Adipocyte (in vitro differentiated cells): ENCODE results near the gene PCNX4.

ENCODE experiments used
- DNase-seq: peaks from one replicate; pipeline ENCODE4 v3.0.0-alpha.2; 2015; ENCODE audit warnings: low read depth
- H3K27me3 ChIP-seq: replicated peaks from 2 replicates; pipeline ENCODE4 v1.7.0; 2013; ENCODE audit warnings: mild to moderate bottlenecking, low read length, moderate library complexity; ENCODE audit not compliant: control insufficient read depth, insufficient read depth
- H3K36me3 ChIP-seq: 2 replicates; pipeline ENCODE4 v1.7.0; 2013; ENCODE audit warnings: low read length, mild to moderate bottlenecking, moderate library complexity; ENCODE audit not compliant: control insufficient read depth, insufficient read depth, severe bottlenecking
- H3K4me1 ChIP-seq: 2 replicates; pipeline ENCODE4 v1.7.0; 2013; ENCODE audit warnings: mild to moderate bottlenecking, low read length, moderate library complexity; ENCODE audit not compliant: control insufficient read depth, insufficient read depth
- H3K4me3 ChIP-seq: 2 replicates; pipeline ENCODE4 v1.7.0; 2013; ENCODE audit warnings: mild to moderate bottlenecking, low read length, moderate library complexity
- H3K9ac ChIP-seq: 2 replicates; pipeline ENCODE4 v1.7.0; 2013; ENCODE audit warnings: mild to moderate bottlenecking, low read length, moderate library complexity
- H3K9me3 ChIP-seq: 2 replicates; pipeline ENCODE4 v1.7.0; 2013; ENCODE audit warnings: mild to moderate bottlenecking, low read length, moderate library complexity; ENCODE audit not compliant: control insufficient read depth

Gene PCNX4

DNA sequence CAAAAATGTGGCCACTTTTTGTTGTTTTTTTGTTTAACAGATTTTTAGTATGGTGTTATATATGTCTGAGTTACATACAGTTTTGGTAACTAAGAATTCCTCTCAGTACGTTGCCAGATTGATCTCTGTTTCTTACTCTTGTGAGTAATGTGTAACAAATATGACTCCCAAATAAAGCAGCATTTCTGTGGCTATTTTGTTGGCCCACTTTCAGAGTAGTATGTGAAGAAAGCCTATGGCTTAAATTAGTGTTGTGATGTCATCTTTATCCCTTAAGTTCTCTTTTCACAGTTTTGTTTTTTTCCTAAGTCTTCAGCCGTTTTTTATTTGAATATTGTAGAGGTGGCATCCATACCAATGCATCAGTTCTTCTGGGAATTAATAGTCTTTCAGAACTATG, 10.7 kb downstream of the PCNX4 start:
- peaks cover 10% of the 10 kb centered on the region for H3K36me3 ChIP-seq
- H3K9me3 ChIP-seq = no peaks in the 10 kb centered on the region
- peaks cover 30% of the 10 kb centered on the region for H3K4me1 ChIP-seq
- no peak overlapping the region for H3K9ac ChIP-seq
- no peaks in the 10 kb centered on the region for H3K27me3 ChIP-seq
- no peak overlapping the region for H3K4me3 ChIP-seq
- DNase-seq = peak; percentile 91

DNA sequence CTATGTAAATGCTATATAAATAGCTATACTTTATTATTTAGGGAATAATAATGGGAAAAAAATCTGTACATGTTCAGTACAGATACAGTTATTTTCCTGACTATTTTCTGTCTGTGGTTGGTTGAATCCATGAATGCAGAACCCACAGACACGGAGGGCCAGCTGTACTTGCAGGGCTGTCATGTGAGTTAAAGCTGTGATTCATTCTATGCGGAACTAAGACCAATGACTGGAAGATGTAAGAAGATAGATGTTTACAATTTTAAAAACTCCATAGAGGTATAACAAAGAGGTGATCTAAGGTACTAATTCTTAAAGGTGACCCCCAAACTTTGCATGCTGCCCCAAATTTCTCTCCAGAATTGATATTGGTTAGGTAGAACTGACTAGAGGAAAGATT, 14.6 kb downstream of the PCNX4 start:
- H3K9ac ChIP-seq = peak overlapping the region; percentile 31
- no peak overlapping the region for H3K4me3 ChIP-seq
- peaks cover 36% of the 10 kb centered on the region for H3K4me1 ChIP-seq
- peaks cover 24% of the 10 kb centered on the region for H3K36me3 ChIP-seq
- H3K27me3 ChIP-seq = no peaks in the 10 kb centered on the region
- DNase-seq = peak; percentile 63
- no peaks in the 10 kb centered on the region for H3K9me3 ChIP-seq

DNA sequence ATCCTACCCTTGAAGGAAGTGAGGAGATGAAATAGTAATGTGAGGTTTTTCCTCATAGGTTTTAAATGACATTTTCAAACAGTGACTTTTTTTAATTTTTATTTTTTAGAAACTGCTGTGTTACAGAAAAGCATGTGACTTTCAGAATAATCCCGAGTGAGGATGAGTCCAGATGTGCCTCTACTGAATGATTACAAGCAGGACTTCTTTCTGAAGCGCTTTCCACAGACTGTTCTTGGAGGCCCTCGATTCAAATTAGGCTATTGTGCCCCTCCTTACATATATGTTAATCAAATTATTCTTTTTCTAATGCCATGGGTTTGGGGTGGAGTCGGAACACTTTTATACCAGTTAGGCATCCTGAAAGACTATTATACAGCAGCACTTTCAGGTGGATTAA, 15.8 kb downstream of the PCNX4 start:
- no peak for DNase-seq
- Histone ChIP-seq H3K9ac (no peak overlapping the region), H3K27me3 (no peaks in the 10 kb centered on the region), H3K36me3 (peaks cover 24% of the 10 kb centered on the region), H3K9me3 (no peaks in the 10 kb centered on the region), H3K4me3 (no peak overlapping the region), H3K4me1 (peaks cover 29% of the 10 kb centered on the region)

DNA sequence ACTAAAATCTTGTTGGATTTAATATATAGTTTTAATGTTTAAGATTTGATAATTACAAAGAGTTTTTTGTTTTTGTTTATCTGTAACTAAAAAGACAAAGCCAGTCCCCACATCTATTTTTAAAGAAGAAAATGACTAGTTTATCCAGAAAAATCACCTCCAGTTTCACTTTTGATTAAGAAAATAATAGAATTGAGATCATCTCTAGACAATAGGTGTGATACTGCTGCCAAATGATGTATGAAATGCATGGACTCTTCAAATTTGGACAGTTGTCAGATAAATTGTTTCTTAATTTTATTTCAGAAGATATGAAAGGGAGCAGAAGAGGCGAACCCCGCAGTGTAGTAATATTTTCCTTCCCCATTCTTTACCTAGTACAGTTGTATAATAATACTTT, 20.0 kb downstream of the PCNX4 start:
- peak overlapping the region; percentile 4 for H3K4me3 ChIP-seq
- DNase-seq = no peak
- H3K9me3 ChIP-seq = no peaks in the 10 kb centered on the region
- H3K27me3 ChIP-seq = no peaks in the 10 kb centered on the region
- H3K36me3 ChIP-seq = peaks cover 42% of the 10 kb centered on the region
- no peak overlapping the region for H3K9ac ChIP-seq
- peaks cover 8% of the 10 kb centered on the region for H3K4me1 ChIP-seq

DNA sequence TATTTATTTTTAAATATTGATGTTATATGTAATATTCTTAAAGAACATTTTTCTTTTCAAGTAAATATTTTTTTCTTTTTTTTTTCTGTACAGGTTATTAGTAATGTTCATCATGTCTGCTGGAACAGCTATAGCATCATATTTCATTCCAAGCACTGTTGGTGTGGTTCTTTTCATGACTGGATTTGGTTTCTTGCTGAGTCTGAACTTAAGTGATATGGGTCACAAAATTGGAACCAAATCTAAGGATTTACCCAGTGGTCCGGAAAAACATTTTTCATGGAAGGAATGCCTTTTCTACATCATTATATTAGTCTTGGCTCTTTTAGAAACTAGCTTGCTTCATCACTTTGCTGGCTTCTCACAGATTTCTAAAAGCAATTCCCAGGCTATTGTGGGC, 23.2 kb downstream of the PCNX4 start:
- peak; percentile 66 for DNase-seq
- Histone ChIP-seq H3K4me3 (no peak overlapping the region), H3K4me1 (no peaks in the 10 kb centered on the region), H3K9me3 (no peaks in the 10 kb centered on the region), H3K36me3 (peaks cover 56% of the 10 kb centered on the region), H3K27me3 (no peaks in the 10 kb centered on the region), H3K9ac (no peak overlapping the region)

DNA sequence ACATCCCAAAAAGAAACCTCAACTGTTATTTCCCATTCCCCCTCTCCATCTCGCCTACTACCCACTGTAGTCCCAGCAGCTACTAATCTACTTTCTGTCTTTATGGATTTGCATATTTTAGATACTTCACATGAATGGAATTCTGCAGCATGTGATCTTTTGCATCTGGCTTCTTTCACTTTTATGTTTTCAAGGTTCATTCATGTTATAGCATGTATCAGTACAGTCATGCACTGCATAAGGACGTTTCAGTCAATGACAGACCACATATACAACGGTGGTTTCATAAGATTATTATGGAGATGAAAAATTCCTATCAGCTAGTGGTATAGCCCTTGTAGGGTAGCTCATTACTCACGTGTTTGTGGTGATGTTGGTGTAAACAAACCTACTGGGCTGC, 24.5 kb downstream of the PCNX4 start:
- Histone ChIP-seq H3K36me3 (peaks cover 61% of the 10 kb centered on the region), H3K9me3 (no peaks in the 10 kb centered on the region), H3K4me1 (no peaks in the 10 kb centered on the region), H3K9ac (no peak overlapping the region), H3K27me3 (no peaks in the 10 kb centered on the region), H3K4me3 (no peak overlapping the region)
- DNase-seq = no peak

DNA sequence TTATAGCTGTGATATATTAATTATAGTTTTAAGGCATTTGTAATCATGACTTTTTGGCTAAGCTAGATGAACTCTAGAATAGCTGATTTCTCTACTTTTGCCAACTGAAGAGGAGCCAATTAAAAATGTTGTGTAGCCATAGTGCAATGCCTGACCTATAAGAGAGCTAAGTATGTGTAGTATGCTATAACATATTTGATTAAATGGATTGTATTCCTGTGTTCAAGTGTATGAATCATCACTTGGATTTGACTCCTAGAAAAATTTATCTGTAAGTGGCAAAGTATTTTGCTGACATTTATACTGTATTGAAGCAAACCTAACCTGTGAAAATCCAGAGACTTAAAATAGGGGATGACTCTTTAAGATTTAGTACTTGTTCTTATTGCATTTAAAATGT, 34.2 kb downstream of the PCNX4 start:
- Histone ChIP-seq H3K36me3 (peaks cover 71% of the 10 kb centered on the region), H3K4me3 (no peak overlapping the region), H3K27me3 (no peaks in the 10 kb centered on the region), H3K9me3 (no peaks in the 10 kb centered on the region), H3K4me1 (no peaks in the 10 kb centered on the region), H3K9ac (no peak overlapping the region)
- DNase-seq = peak; percentile 16

DNA sequence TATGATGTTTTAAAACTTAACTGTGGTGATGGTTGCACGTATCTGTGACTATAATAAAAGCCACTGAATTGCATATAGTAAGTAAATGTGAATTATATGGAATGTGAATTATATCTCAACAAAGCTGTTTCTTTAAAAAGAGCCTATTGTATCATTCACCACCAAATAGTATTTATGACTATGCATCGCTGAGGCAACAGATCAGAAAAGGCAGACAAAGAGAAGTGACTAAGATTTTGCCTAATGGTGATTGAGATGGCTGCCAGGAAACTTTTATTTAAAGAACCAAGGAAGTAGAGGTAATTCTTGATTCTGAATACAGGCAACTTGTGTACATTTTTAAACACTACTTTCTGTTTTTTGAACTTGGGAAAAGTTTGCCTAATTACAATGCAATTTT, 41.8 kb downstream of the PCNX4 start:
- Histone ChIP-seq H3K36me3 (peaks cover 18% of the 10 kb centered on the region), H3K27me3 (no peaks in the 10 kb centered on the region), H3K4me3 (no peak overlapping the region), H3K9me3 (no peaks in the 10 kb centered on the region), H3K4me1 (no peaks in the 10 kb centered on the region), H3K9ac (no peak overlapping the region)
- DNase-seq = no peak

DNA sequence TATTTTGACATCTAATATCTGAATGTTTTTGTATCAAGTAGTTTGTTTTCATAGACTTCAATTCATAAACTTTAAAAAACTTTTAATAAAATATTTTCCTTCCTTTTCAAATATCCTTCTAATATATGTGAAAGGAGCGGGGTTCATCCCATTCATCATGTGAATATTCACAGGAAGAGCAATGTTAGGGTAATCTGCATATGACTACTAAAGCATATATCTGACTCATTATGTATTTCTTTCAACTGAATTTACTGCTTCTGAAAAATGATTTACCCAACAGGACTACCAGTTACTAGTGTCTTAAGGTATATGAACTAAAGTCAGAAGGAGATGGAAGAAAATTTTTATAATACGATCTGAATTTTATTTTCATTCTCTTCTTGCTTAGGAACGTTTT, 43.0 kb downstream of the PCNX4 start:
- H3K9ac ChIP-seq = no peak overlapping the region
- peaks cover 18% of the 10 kb centered on the region for H3K36me3 ChIP-seq
- no peaks in the 10 kb centered on the region for H3K9me3 ChIP-seq
- H3K27me3 ChIP-seq = no peaks in the 10 kb centered on the region
- H3K4me1 ChIP-seq = no peaks in the 10 kb centered on the region
- H3K4me3 ChIP-seq = no peak overlapping the region
- no peak for DNase-seq

DNA sequence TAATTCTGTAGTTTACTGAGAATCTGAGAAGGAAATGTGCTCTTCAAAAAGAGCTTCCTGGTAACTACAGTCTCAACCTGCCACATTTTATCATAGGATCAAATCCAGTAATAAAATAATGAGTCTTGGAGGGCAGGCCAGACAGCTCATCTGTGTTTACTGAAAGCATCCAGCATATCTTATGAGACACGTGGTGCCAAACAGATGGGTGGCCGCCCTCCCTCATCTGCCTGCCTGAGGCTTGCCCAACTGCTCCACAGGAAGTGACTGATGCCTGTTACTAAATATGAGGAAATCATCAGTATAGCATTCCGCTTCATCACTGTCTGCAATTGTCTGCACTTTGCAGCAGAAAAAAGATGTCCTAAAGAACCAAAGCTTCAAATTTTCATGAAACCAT, 60.0 kb downstream of the PCNX4 start:
- no peak overlapping the region for H3K4me3 ChIP-seq
- peak overlapping the region; percentile 43 for H3K9ac ChIP-seq
- peaks cover 32% of the 10 kb centered on the region for H3K36me3 ChIP-seq
- no peaks in the 10 kb centered on the region for H3K27me3 ChIP-seq
- H3K9me3 ChIP-seq = no peaks in the 10 kb centered on the region
- H3K4me1 ChIP-seq = peaks cover 18% of the 10 kb centered on the region
- DNase-seq = peak; percentile 89

DNA sequence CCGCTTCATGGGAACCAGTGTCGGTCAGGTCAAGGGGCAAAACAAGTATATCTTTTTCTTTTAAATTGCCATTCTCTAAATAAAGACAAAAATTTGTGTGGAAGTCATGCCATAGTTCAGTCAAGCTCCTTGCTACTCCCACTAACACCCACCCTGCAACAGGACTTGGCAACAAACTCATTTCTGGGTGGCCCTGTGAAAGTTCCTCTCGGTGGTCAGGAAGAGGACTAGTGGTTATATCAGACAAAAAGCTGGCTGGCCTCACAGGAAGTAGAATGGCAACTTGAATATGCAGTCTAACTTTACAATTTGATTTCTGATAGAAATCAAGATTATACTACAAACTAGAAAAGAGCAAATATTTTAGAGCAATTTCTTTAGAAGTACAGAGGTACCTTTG, 62.3 kb downstream of the PCNX4 start:
- peaks cover 18% of the 10 kb centered on the region for H3K4me1 ChIP-seq
- H3K9me3 ChIP-seq = no peaks in the 10 kb centered on the region
- H3K4me3 ChIP-seq = no peak overlapping the region
- no peak overlapping the region for H3K9ac ChIP-seq
- peaks cover 20% of the 10 kb centered on the region for H3K36me3 ChIP-seq
- DNase-seq = no peak
- H3K27me3 ChIP-seq = no peaks in the 10 kb centered on the region

DNA sequence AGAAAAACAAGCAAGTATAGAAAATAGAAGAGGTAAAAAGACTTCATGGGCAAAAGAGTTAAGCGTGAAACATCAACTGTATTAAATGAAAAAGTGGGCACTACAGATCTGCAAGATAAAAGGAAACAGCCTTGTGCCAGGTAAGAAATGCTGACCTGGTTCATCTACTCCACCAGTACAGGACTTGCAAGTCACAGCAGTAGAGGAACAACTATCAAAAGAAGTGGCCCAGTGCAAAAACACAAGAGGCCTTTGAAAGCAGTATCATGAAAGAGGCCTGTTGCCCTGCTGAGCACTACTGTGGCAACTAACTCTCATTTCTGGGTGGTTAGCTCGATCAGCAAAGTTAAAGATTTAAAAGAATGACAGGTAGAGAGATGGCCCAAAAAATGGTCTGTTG, 62.9 kb downstream of the PCNX4 start:
- DNase-seq = no peak
- H3K27me3 ChIP-seq = no peaks in the 10 kb centered on the region
- H3K9ac ChIP-seq = no peak overlapping the region
- no peak overlapping the region for H3K4me3 ChIP-seq
- H3K9me3 ChIP-seq = no peaks in the 10 kb centered on the region
- peaks cover 18% of the 10 kb centered on the region for H3K4me1 ChIP-seq
- H3K36me3 ChIP-seq = peaks cover 18% of the 10 kb centered on the region
